HEK293 (cell line): Measurements from ENCODE around the gene SLC44A5.
A peak's percentile ranks its signal among the peaks of the same experiment; 100 is the strongest.
"Not testable (repeated sequence)": the region's sequence is repeated elsewhere in the genome, so short reads cannot be mapped to it uniquely, and the experiment has no call there.

Experiments
- CTCF ChIA-PET: fragments of 350-600 bp; formaldehyde crosslinking; extraction: SDS; loops from one replicate; lab custom pipeline; 2021; ENCODE audit warnings: antibody characterized with exemption; lab: Yijun Ruan, JAX
- POLR2A ChIA-PET: fragments of 300-600 bp; formaldehyde crosslinking; extraction: SDS; loops from one replicate; lab custom pipeline; 2020; ENCODE audit warnings: antibody characterized with exemption, inconsistent platforms; lab: Yijun Ruan, JAX
- H3K27ac ChIP-seq: fragments of 200-500 bp; sonication (Bioruptor generic); 2 replicates; pipeline ENCODE4 v1.5.1; 2014; ENCODE audit warnings: low read depth, low read length, control low read depth, inconsistent platforms; ENCODE audit errors: extremely low read depth
- H3K36me3 ChIP-seq, 2 experiments: fragments of 200-500 bp in 1 of 2; sonication (Bioruptor generic) in 1 of 2; 1 replicate in 1 of 2; 2 replicates in 1 of 2; pipeline ENCODE4 v1.5.1; 2014 to 2017; ENCODE audit warnings: inconsistent platforms in 2 of 2, low read length in 2 of 2; ENCODE audit not compliant: control insufficient read depth in 2 of 2, insufficient read depth in 1 of 2
- H3K4me1 ChIP-seq: fragments of 200-500 bp; sonication (Bioruptor generic); 2 replicates; pipeline ENCODE4 v1.5.1; 2014; ENCODE audit warnings: mild to moderate bottlenecking, low read length, inconsistent platforms; ENCODE audit not compliant: control insufficient read depth, insufficient read depth
- H3K4me3 ChIP-seq: 2 replicates; pipeline ENCODE4 v1.5.1; 2011; ENCODE audit warnings: low read depth, mild to moderate bottlenecking, control low read depth, low read length, moderate library complexity
- H3K9me3 ChIP-seq: fragments of 200-500 bp; sonication (Bioruptor generic); 2 replicates; pipeline ENCODE4 v1.5.1; 2014; ENCODE audit warnings: low read depth, low read length, inconsistent platforms; ENCODE audit not compliant: control insufficient read depth, insufficient read depth
- BCL6B ChIP-seq: fragments of 450-650 bp; formaldehyde crosslinking; IDR thresholded peaks from 2 replicates; pipeline ENCODE4 v1.5.1; 2017; ENCODE audit warnings: missing biosample characterization, missing genetic modification characterization
- CTCF ChIP-seq: fragments of 450-650 bp; formaldehyde crosslinking; IDR thresholded peaks from 2 replicates; pipeline ENCODE4 v1.5.1; 2016; ENCODE audit warnings: missing biosample characterization, missing genetic modification characterization
- GLI4 ChIP-seq: fragments of 450-650 bp; formaldehyde crosslinking; IDR thresholded peaks from 2 replicates; pipeline ENCODE4 v1.5.1; 2016; ENCODE audit warnings: missing biosample characterization, missing genetic modification characterization
- GLIS1 ChIP-seq: fragments of 450-650 bp; formaldehyde crosslinking; IDR thresholded peaks from 2 replicates; pipeline ENCODE4 v1.5.1; 2016; ENCODE audit warnings: missing biosample characterization, missing genetic modification characterization
- PRDM6 ChIP-seq: fragments of 450-650 bp; formaldehyde crosslinking; IDR thresholded peaks from 2 replicates; pipeline ENCODE4 v1.5.1; 2017; ENCODE audit warnings: missing biosample characterization, missing genetic modification characterization
- SETDB1 ChIP-seq: IDR thresholded peaks from one replicate; pipeline ENCODE4 v1.6.1; 2017; ENCODE audit warnings: mild to moderate bottlenecking, low read length, moderate library complexity, mixed read lengths; ENCODE audit not compliant: insufficient read length
- ZBTB6 ChIP-seq: fragments of 450-650 bp; formaldehyde crosslinking; IDR thresholded peaks from 2 replicates; pipeline ENCODE4 v1.5.1; 2017; ENCODE audit warnings: missing biosample characterization, missing genetic modification characterization
- ZFP3 ChIP-seq: fragments of 450-650 bp; formaldehyde crosslinking; IDR thresholded peaks from 2 replicates; pipeline ENCODE4 v1.5.1; 2016; ENCODE audit warnings: low read depth, missing biosample characterization, missing genetic modification characterization
- ZNF146 ChIP-seq: fragments of 450-650 bp; formaldehyde crosslinking; IDR thresholded peaks from 2 replicates; pipeline ENCODE4 v1.5.1; 2016; ENCODE audit warnings: missing biosample characterization, missing genetic modification characterization
- ZNF155 ChIP-seq: fragments of 450-650 bp; formaldehyde crosslinking; IDR thresholded peaks from 2 replicates; pipeline ENCODE4 v1.5.1; 2016; ENCODE audit warnings: missing biosample characterization, missing genetic modification characterization
- ZNF214 ChIP-seq: fragments of 450-650 bp; formaldehyde crosslinking; IDR thresholded peaks from 2 replicates; pipeline ENCODE4 v1.5.1; 2017; ENCODE audit warnings: missing biosample characterization, mild to moderate bottlenecking, missing genetic modification characterization, borderline replicate concordance
- ZNF488 ChIP-seq: fragments of 450-650 bp; formaldehyde crosslinking; IDR thresholded peaks from 2 replicates; pipeline ENCODE4 v1.5.1; 2016; ENCODE audit warnings: missing biosample characterization, missing genetic modification characterization
- ZNF558 ChIP-seq: fragments of 450-650 bp; formaldehyde crosslinking; IDR thresholded peaks from 2 replicates; pipeline ENCODE4 v1.5.1; 2016; ENCODE audit warnings: missing biosample characterization, missing genetic modification characterization
- ZNF580 ChIP-seq: fragments of 450-650 bp; formaldehyde crosslinking; IDR thresholded peaks from 2 replicates; pipeline ENCODE4 v1.5.1; 2016; ENCODE audit warnings: missing biosample characterization, missing genetic modification characterization
- ZNF639 ChIP-seq: fragments of 450-650 bp; formaldehyde crosslinking; IDR thresholded peaks from 2 replicates; pipeline ENCODE4 v1.5.1; 2016; ENCODE audit warnings: missing biosample characterization, missing genetic modification characterization

Gene SLC44A5

GRCh38 chr1:75600781-75601180 lies 10.1 kb downstream of the SLC44A5 start (continued):
- no peak for TF ChIP-seq ZNF639 (tag by site-specific recombination)

GRCh38 chr1:75594327-75594726 lies 16.6 kb downstream of the SLC44A5 start:
- CTCF ChIA-PET, result interaction anchor here (0.6 kb wide), 2 partner anchors 33 to 70 kb away, joined by 4 to 5 read pairs; no protein-coding TSS in a partner anchor
- no peak for TF ChIP-seq ZNF639 (tag by site-specific recombination)
- no peak for TF ChIP-seq GLI4
- TF ChIP-seq ZFP3 (tag by site-specific recombination), result no peak
- no peak for TF ChIP-seq ZNF214 (tag by site-specific recombination)
- TF ChIP-seq ZNF558, result no peak
- no peak for TF ChIP-seq ZBTB6
- no peak for TF ChIP-seq SETDB1
- TF ChIP-seq ZNF488, result no peak

GRCh38 chr1:75593457-75593856 lies 17.5 kb downstream of the SLC44A5 start:
- peak; percentile 90 for TF ChIP-seq ZNF146
- H3K27ac ChIP-seq, H3K4me3 ChIP-seq, H3K36me3 ChIP-seq, POLR2A ChIA-PET, H3K9me3 ChIP-seq, H3K4me1 ChIP-seq: not testable (repeated sequence)
- CTCF ChIA-PET, result interaction anchor here (0.6 kb wide), 1 partner anchor 768 kb away, joined by 3 read pairs; no protein-coding TSS in a partner anchor

More at GRCh38 chr1:75594327-75594726, 16.6 kb downstream of the SLC44A5 start:
- POLR2A ChIA-PET, result no interaction called here
- Histone ChIP-seq H3K9me3 (no peaks in the 10 kb centered on the region), H3K4me1 (no peaks in the 10 kb centered on the region), H3K36me3 (no peaks in the 10 kb centered on the region), H3K4me3 (no peak overlapping the region), H3K27ac (no peak overlapping the region)

- Histone ChIP-seq H3K4me3 (no peak overlapping the region), H3K27ac (no peak overlapping the region), H3K9me3 (no peaks in the 10 kb centered on the region), H3K4me1 (no peaks in the 10 kb centered on the region), H3K36me3 (no peaks in the 10 kb centered on the region)
- TF ChIP-seq ZNF580 (tag by site-specific recombination), result no peak
- TF ChIP-seq GLIS1 (tag by site-specific recombination), result peak; percentile 18; the same call in 1 of the 2 replicates
- no peak for TF ChIP-seq BCL6B (tag by site-specific recombination)
- no peak for TF ChIP-seq CTCF
- TF ChIP-seq PRDM6 (tag by site-specific recombination), result no peak
- no peak for TF ChIP-seq ZNF155 (tag by site-specific recombination)
- ChIA-PET CTCF (no interaction called here), POLR2A (no interaction called here)
Observed at GRCh38 chr1:75589637-75590036, 21.3 kb downstream of the SLC44A5 start.
